ENCODE measurements around the gene TMEM214. TPM values are rescaled to one million over a fixed set of nuclear protein-coding genes. Genes with fewer than 3 reads are reported as not detected.

Gene TMEM214
- total and polyA plus RNA-seq, 2 of the 8 experiments (the other 6 are each of a cell fraction or from before 2014, with no cell fraction given), result 49.7 to 71.0 TPM

- Histone ChIP-seq H4K20me1 (replicated peaks in 1 of 2; ENCODE audit: control insufficient read depth in 1 of 2, insufficient read depth in 2 of 2, low read length in 2 of 2) (peaks cover 0 to 4% of the 10 kb centered on the region in 2 experiments), H3K4me3 (ENCODE audit: extremely low read depth in 1 of 4, insufficient read depth in 2 of 4, low read depth in 3 of 4, low read length in 4 of 4) (no peak overlapping the region), H3K79me2 (ENCODE audit: control insufficient read depth in 1 of 2, insufficient read depth in 2 of 2, low read length in 2 of 2) (no peaks in the 10 kb centered on the region), H2BK5ac (ENCODE audit: low read depth, low read length) (no peak overlapping the region), H3K18ac (ENCODE audit: extremely low read depth, low read length) (no peak overlapping the region), H2AFZ (ENCODE audit: low read length) (no peak overlapping the region), H4K5ac (ENCODE audit: insufficient read length, low read depth, low read length) (no peak overlapping the region), H2AK5ac (ENCODE audit: low read depth, low read length) (no peak overlapping the region), H3K27me3 (replicated peaks in 1 of 4; ENCODE audit: control insufficient read depth in 3 of 4, extremely low read depth in 1 of 4, insufficient read depth in 3 of 4, low read length in 3 of 4) (no peaks in the 10 kb centered on the region), H3K14ac (ENCODE audit: insufficient read length) (no peak overlapping the region), H3K4ac (replicated peaks; ENCODE audit: insufficient read length, low read depth, low read length) (no peak overlapping the region), H4K91ac (replicated peaks; ENCODE audit: insufficient read length, low read length) (no peak overlapping the region), H3K23ac (ENCODE audit: insufficient read length) (no peak overlapping the region), H3K4me1 (replicated peaks in 1 of 4; ENCODE audit: control insufficient read depth in 3 of 4, insufficient read depth in 4 of 4, low read length in 3 of 4) (no peaks in the 10 kb centered on the region; a peak in 4 of 7 replicates), H3K9ac (replicated peaks in 1 of 4; ENCODE audit: extremely low read depth in 1 of 4, low read depth in 3 of 4, low read length in 3 of 4) (no peak overlapping the region), H2BK20ac (ENCODE audit: low read length) (no peak overlapping the region), H2BK120ac (replicated peaks; ENCODE audit: low read depth, low read length) (no peak overlapping the region), H3K36me3 (ENCODE audit: control insufficient read depth in 2 of 4, insufficient read depth in 4 of 4, low read length in 3 of 4) (peaks cover 17 to 33% (median 23%) of the 10 kb centered on the region in 4 experiments), H4K8ac (ENCODE audit: extremely low read depth, insufficient read depth, low read length) (no peak overlapping the region), H3K56ac (replicated peaks; ENCODE audit: insufficient read length, low read depth, low read length) (no peak overlapping the region), H2BK15ac (ENCODE audit: low read length) (no peak overlapping the region), H3K23me2 (ENCODE audit: low read depth, low read length) (peaks cover 13% of the 10 kb centered on the region), H3K4me2 (ENCODE audit: insufficient read depth in 1 of 2, low read depth in 2 of 2, low read length in 2 of 2) (peak overlapping the region in 1 of 2 experiments; percentile 72; a peak in 1 of 4 replicates), H3K9me3 (ENCODE audit: insufficient read depth in 2 of 2, low read depth in 1 of 2, low read length in 1 of 2) (no peaks in the 10 kb centered on the region), H2BK12ac (ENCODE audit: low read depth, low read length) (no peak overlapping the region), H3K79me1 (ENCODE audit: low read depth, low read length) (no peaks in the 10 kb centered on the region), H3K27ac (ENCODE audit: low read depth, low read length) (no peak overlapping the region)
- WGBS, 2 experiments (ENCODE audit: extremely low coverage in 1 of 2, insufficient coverage in 1 of 2, insufficient read length in 1 of 2, insufficient replicate concordance in 2 of 2, low coverage in 1 of 2, low lambda C conversion rate in 2 of 2, missing lambda C conversion rate in 1 of 2), result 87% methylated on average over 11 of the region's 11 CpGs; no CpG with 5 or more reads in 1 of the 2 experiments
- ChIA-PET POLR2A (ENCODE audit: partially characterized antibody) (interaction anchor here (1.1 to 19.3 kb wide), 6 partner anchors 13 to 303 kb away, joined by 3 to 441 read pairs (median 4); partner anchors contain the start of genes EMILIN1, GTF3C2, OST4 and TMEM214), CTCF (ENCODE audit: partially characterized antibody) (interaction anchor here (1.4 to 18.3 kb wide), 4 partner anchors 11 to 131 kb away, joined by 3 to 160 read pairs (median 6); partner anchors contain the start of genes EMILIN1 and KHK)
- FAIRE-seq, result no peak
- DNase-seq (ENCODE audit: low read depth in 1 of 2, low spot score in 2 of 2), result no peak
- TF ChIP-seq KDM5A (IDR thresholded peaks at IDR 0.05; ENCODE audit: low read length) (no peak), JUND (IDR thresholded peaks at IDR 0.05; ENCODE audit: low read length) (no peak), TAF1 (IDR thresholded peaks at IDR 0.05; ENCODE audit: low read depth, low read length) (no peak), HDAC6 (IDR thresholded peaks at IDR 0.05; ENCODE audit: low read depth, low read length) (no peak), CTCF (IDR thresholded peaks at IDR 0.05; ENCODE audit: control extremely low read depth in 1 of 3, insufficient read depth in 1 of 3, low read depth in 1 of 3, low read length in 3 of 3) (no peak), SUZ12 (IDR thresholded peaks at IDR 0.05; ENCODE audit: low read length) (no peak), ZNF274 (IDR thresholded peaks at IDR 0.05; ENCODE audit: borderline replicate concordance, extremely low read depth, low read length) (no peak), RXRA (IDR thresholded peaks at IDR 0.05; ENCODE audit: insufficient read depth, low read depth, low read length) (no peak), CHD1 (IDR thresholded peaks at IDR 0.05; ENCODE audit: low read depth, low read length) (no peak), E2F6 (IDR thresholded peaks at IDR 0.05) (no peak), BCL11A (IDR thresholded peaks at IDR 0.05; ENCODE audit: low read depth in 2 of 2, low read length in 2 of 2) (no peak)
Observed at GRCh38 chr2:27053321-27053720, 20.6 kb downstream of the TMEM214 start.

All from H1 (cell line).